Omental fat pad (tissue), 4 donors: ENCODE data around the gene SIK2. TPM values are rescaled to one million over a fixed set of nuclear protein-coding genes. Genes with fewer than 3 reads are reported as not detected.

Source experiments
- ATAC-seq: fragments of 150-250 bp; one replicate; pipeline ENCODE4 v1.9.1; 2016; ENCODE audit warnings: mild to moderate bottlenecking, moderate library complexity; ENCODE audit not compliant: low FRiP score
- DNase-seq: peaks from one replicate; pipeline ENCODE4 v3.0.0-alpha.2; 2019; ENCODE audit warnings: low spot score
- total RNA-seq, 4 donors: library from RNA; depleted of rRNA; stranded (reverse); fragments of >200 nt; gene quantifications; one replicate each; pipeline ENCODE4 v1.1.0, GENCODE V29; 2016
- TF ChIP-seq, protein P1 (sequence below), 3 donors: fragments of 450-650 bp; IDR thresholded peaks; one replicate each; pipeline ENCODE4 v1.5.1; 2016 to 2017; ENCODE audit warnings: antibody characterized with exemption in 3 of 3, mild to moderate bottlenecking in 3 of 3, moderate library complexity in 2 of 3

Gene SIK2
- total RNA-seq, 4 donors from 2014 or later: 27.3 to 111 (median 73.6) TPM

- TF ChIP-seq, protein P1, sequence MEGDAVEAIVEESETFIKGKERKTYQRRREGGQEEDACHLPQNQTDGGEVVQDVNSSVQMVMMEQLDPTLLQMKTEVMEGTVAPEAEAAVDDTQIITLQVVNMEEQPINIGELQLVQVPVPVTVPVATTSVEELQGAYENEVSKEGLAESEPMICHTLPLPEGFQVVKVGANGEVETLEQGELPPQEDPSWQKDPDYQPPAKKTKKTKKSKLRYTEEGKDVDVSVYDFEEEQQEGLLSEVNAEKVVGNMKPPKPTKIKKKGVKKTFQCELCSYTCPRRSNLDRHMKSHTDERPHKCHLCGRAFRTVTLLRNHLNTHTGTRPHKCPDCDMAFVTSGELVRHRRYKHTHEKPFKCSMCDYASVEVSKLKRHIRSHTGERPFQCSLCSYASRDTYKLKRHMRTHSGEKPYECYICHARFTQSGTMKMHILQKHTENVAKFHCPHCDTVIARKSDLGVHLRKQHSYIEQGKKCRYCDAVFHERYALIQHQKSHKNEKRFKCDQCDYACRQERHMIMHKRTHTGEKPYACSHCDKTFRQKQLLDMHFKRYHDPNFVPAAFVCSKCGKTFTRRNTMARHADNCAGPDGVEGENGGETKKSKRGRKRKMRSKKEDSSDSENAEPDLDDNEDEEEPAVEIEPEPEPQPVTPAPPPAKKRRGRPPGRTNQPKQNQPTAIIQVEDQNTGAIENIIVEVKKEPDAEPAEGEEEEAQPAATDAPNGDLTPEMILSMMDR (IDR thresholded peaks at IDR 0.05): no peak
- ATAC-seq: no peak
Measured at GRCh38 chr11:111561306-111561705, 40.9 kb upstream of the SIK2 start.

GRCh38 chr11:111561791-111562325 is 40.4 kb upstream of the SIK2 start:
- ATAC-seq: peak; percentile 60
- TF ChIP-seq, protein P1 (IDR thresholded peaks at IDR 0.05): no peak
- DNase-seq: no peak

More at GRCh38 chr11:111561306-111561705, 40.9 kb upstream of the SIK2 start:
- DNase-seq: no peak

- TF ChIP-seq, protein P1 (IDR thresholded peaks at IDR 0.05): no peak
- no peak for ATAC-seq
- DNase-seq: no peak
Measured at GRCh38 chr11:111562692-111563389, 39.4 kb upstream of the SIK2 start.

- ATAC-seq (no peak), DNase-seq (no peak)
- TF ChIP-seq, protein P1 (IDR thresholded peaks at IDR 0.05): peak in 1 of 3 donors; percentile 54
Measured at GRCh38 chr11:111565114-111565720, 37.0 kb upstream of the SIK2 start.

GRCh38 chr11:111566324-111566723 is 35.9 kb upstream of the SIK2 start:
- no peak for ATAC-seq
- TF ChIP-seq, protein P1 (IDR thresholded peaks at IDR 0.05): no peak
- no peak for DNase-seq

DNA sequence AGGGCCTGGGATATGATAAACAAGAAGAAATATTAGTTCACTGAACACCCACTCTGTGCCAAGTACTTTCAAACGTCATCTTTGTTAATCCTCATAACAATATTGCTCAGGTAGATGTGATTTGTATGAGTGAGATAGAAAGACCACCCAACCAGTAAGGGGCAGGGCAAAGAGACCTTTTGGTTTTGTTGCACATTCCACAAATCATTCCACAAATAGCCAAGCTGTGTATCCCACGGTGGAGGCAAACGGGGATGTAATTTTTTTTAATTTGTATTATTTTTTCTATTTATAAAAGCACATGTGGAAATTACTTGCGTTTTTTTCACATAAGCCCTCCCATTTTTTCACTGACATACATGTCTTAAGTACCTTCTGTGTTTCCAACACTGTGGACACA is 32.8 kb upstream of the SIK2 start:
- no peak for ATAC-seq
- TF ChIP-seq, protein P1 (IDR thresholded peaks at IDR 0.05): no peak
- DNase-seq: no peak
